IPS DF 6.9 (cell line): Measurements from ENCODE around the gene USP13.
A peak's percentile ranks its signal among the peaks of the same experiment; 100 is the strongest.

ENCODE experiments used
- DNase-seq: peaks from one replicate; pipeline ENCODE4 v3.0.0-alpha.2; 2013; ENCODE audit warnings: low read depth, low spot score
- H3K27ac ChIP-seq: one replicate; pipeline ENCODE4 v1.5.1; 2013; ENCODE audit warnings: low read length, control low read depth
- H3K27me3 ChIP-seq: 2 replicates; pipeline ENCODE4 v1.6.1; 2013; ENCODE audit warnings: mild to moderate bottlenecking, low read length; ENCODE audit not compliant: control insufficient read depth, insufficient read depth
- H3K36me3 ChIP-seq: 2 replicates; pipeline ENCODE4 v1.6.1; 2013; ENCODE audit warnings: low read length; ENCODE audit not compliant: control insufficient read depth, insufficient read depth
- H3K4me1 ChIP-seq: 2 replicates; pipeline ENCODE4 v1.6.1; 2013; ENCODE audit warnings: low read length; ENCODE audit not compliant: control insufficient read depth, insufficient read depth
- H3K4me3 ChIP-seq: 2 replicates; pipeline ENCODE4 v1.5.1; 2013; ENCODE audit warnings: mild to moderate bottlenecking, low read length
- H3K9me3 ChIP-seq: 2 replicates; pipeline ENCODE4 v1.6.1; 2013; ENCODE audit warnings: low read length, inconsistent platforms; ENCODE audit not compliant: control insufficient read depth, insufficient read depth
- WGBS: extraction: QIAGEN DNeasy Blood & Tissue Kit; methylation state at CpG from one replicate; pipeline ENCODE4 v1.1.7; 2013; ENCODE audit warnings: mixed read lengths, missing lambda C conversion rate; ENCODE audit not compliant: insufficient read length, insufficient coverage; 5-methylcytosine and 5-hydroxymethylcytosine counted together

The USP13 gene

GRCh38 chr3:179652447-179653095 is at the start of gene USP13:
TSS of gene USP13 (plus strand) at chr3:179653040. CDS start at chr3:179653226, 186 bp downstream.
- Histone ChIP-seq H3K4me1 (no peaks in the 10 kb centered on the region), H3K27ac (no peak within 1 kb of the TSS), H3K9me3 (no peaks in the 10 kb centered on the region), H3K4me3 (peak within 1 kb of the TSS; percentile 88), H3K36me3 (no peaks in the 10 kb centered on the region), H3K27me3 (no peaks in the 10 kb centered on the region)
- DNase-seq, result no peak
- WGBS, result no CpG with 5 or more reads among the region's 56 CpGs

GRCh38 chr3:179603321-179603720 is 49.5 kb upstream of the USP13 start:
- WGBS, result no CpG with 5 or more reads among the region's 4 CpGs
- H3K4me3 ChIP-seq, result no peak overlapping the region
- DNase-seq, result no peak
- peaks cover 2% of the 10 kb centered on the region; the same call in 1 of the 2 replicates for H3K36me3 ChIP-seq
- H3K27ac ChIP-seq, result no peak overlapping the region
- no peaks in the 10 kb centered on the region for H3K27me3 ChIP-seq
- no peaks in the 10 kb centered on the region for H3K4me1 ChIP-seq
- no peaks in the 10 kb centered on the region for H3K9me3 ChIP-seq

GRCh38 chr3:179603831-179604230 is 49.0 kb upstream of the USP13 start:
- H3K4me1 ChIP-seq, result no peaks in the 10 kb centered on the region
- no peak overlapping the region for H3K27ac ChIP-seq
- H3K27me3 ChIP-seq, result no peaks in the 10 kb centered on the region
- H3K4me3 ChIP-seq, result peak overlapping the region; percentile 85; the same call in 1 of the 2 replicates
- peaks cover 2% of the 10 kb centered on the region; the same call in 1 of the 2 replicates for H3K36me3 ChIP-seq
- no peak for DNase-seq
- no CpG with 5 or more reads among the region's 3 CpGs for WGBS
- H3K9me3 ChIP-seq, result no peaks in the 10 kb centered on the region

- no CpG with 5 or more reads among the region's 45 CpGs for WGBS
- peak; percentile 91 for DNase-seq
- H3K36me3 ChIP-seq, result peaks cover 2% of the 10 kb centered on the region; the same call in 1 of the 2 replicates
- H3K9me3 ChIP-seq, result no peaks in the 10 kb centered on the region
- no peaks in the 10 kb centered on the region for H3K4me1 ChIP-seq
- H3K27me3 ChIP-seq, result no peaks in the 10 kb centered on the region
- H3K4me3 ChIP-seq, result peak within 1 kb of the TSS; percentile 85
- no peak within 1 kb of the TSS for H3K27ac ChIP-seq
Measured at GRCh38 chr3:179604321-179605078, 48.3 kb upstream of the USP13 start, which contains the start of the genes MRPL47 and NDUFB5. TSS of gene MRPL47 (minus strand) at chr3:179604638. CDS start at chr3:179604624, 14 bp downstream. TSS of gene NDUFB5 (plus strand) at chr3:179604794. CDS start at chr3:179604816, 22 bp downstream.

- Histone ChIP-seq H3K27ac (no peak overlapping the region), H3K36me3 (no peaks in the 10 kb centered on the region), H3K27me3 (no peaks in the 10 kb centered on the region), H3K4me1 (no peaks in the 10 kb centered on the region), H3K9me3 (no peaks in the 10 kb centered on the region), H3K4me3 (no peak overlapping the region)
- no peak for DNase-seq
- WGBS, result no CpG with 5 or more reads among the region's 4 CpGs
Measured at GRCh38 chr3:179606534-179607085, 46.2 kb upstream of the USP13 start.

GRCh38 chr3:179608931-179609720 is 43.7 kb upstream of the USP13 start:
- Histone ChIP-seq H3K36me3 (no peaks in the 10 kb centered on the region), H3K27me3 (no peaks in the 10 kb centered on the region), H3K4me1 (no peaks in the 10 kb centered on the region), H3K27ac (no peak overlapping the region), H3K9me3 (no peaks in the 10 kb centered on the region), H3K4me3 (no peak overlapping the region)
- no CpG with 5 or more reads among the region's 6 CpGs for WGBS
- no peak for DNase-seq

GRCh38 chr3:179610066-179610465 is 42.8 kb upstream of the USP13 start:
- Histone ChIP-seq H3K9me3 (no peaks in the 10 kb centered on the region), H3K4me3 (no peak overlapping the region), H3K27me3 (no peaks in the 10 kb centered on the region), H3K4me1 (no peaks in the 10 kb centered on the region), H3K27ac (no peak overlapping the region), H3K36me3 (no peaks in the 10 kb centered on the region)
- no CpG with 5 or more reads among the region's 4 CpGs for WGBS
- no peak for DNase-seq

GRCh38 chr3:179613807-179614206 is 39.0 kb upstream of the USP13 start:
- no CpG with 5 or more reads among the region's 2 CpGs for WGBS
- Histone ChIP-seq H3K4me1 (no peaks in the 10 kb centered on the region), H3K9me3 (no peaks in the 10 kb centered on the region), H3K4me3 (no peak overlapping the region), H3K36me3 (no peaks in the 10 kb centered on the region), H3K27me3 (no peaks in the 10 kb centered on the region), H3K27ac (no peak overlapping the region)
- DNase-seq, result no peak

GRCh38 chr3:179615458-179616173 is 37.2 kb upstream of the USP13 start:
- DNase-seq, result no peak
- no peaks in the 10 kb centered on the region for H3K27me3 ChIP-seq
- no peak overlapping the region for H3K4me3 ChIP-seq
- no peaks in the 10 kb centered on the region for H3K9me3 ChIP-seq
- H3K36me3 ChIP-seq, result no peaks in the 10 kb centered on the region
- no peak overlapping the region for H3K27ac ChIP-seq
- no peaks in the 10 kb centered on the region for H3K4me1 ChIP-seq
- WGBS, result 100% methylated on average over 1 of the region's 4 CpGs
